ENCODE results near the gene ARHGAP21. TPM values are rescaled to one million over a fixed set of nuclear protein-coding genes. Genes with fewer than 3 reads are reported as not detected.

Gene ARHGAP21
- polyA plus RNA-seq, 2 of the 4 experiments (the other 2 are of a cell fraction) = 30.5 to 84.4 TPM

- FAIRE-seq (no peak), DNase-seq (ENCODE audit: low read depth in 1 of 2, low spot score in 1 of 2) (no peak), ATAC-seq (no peak)
- CTCF ChIA-PET = interaction anchor here (1.0 to 1.1 kb wide), 4 partner anchors 15 to 104 kb away, joined by 3 read pairs; no protein-coding TSS in a partner anchor
- POLR2A ChIA-PET = no interaction called here
- H3K4me1 ChIP-seq = peaks cover 40% of the 10 kb centered on the region
- no peak overlapping the region for H3K4me2 ChIP-seq
- H3K9me3 ChIP-seq = no peaks in the 10 kb centered on the region
- H3K4me3 ChIP-seq = no peak overlapping the region
- H3K27ac ChIP-seq = no peak overlapping the region
- 93% methylated on average over 5 of the region's 5 CpGs for WGBS (ENCODE audit: missing lambda C conversion rate)
- TF ChIP-seq EHF (CRISPR knock-in tag; IDR thresholded peaks at IDR 0.05) = no peak
- TF ChIP-seq MAFK (IDR thresholded peaks at IDR 0.05; ENCODE audit: partially characterized antibody) = no peak
- TF ChIP-seq RNF2 (IDR thresholded peaks at IDR 0.05; ENCODE audit: borderline replicate concordance, low read depth) = no peak
- TF ChIP-seq MAZ (IDR thresholded peaks at IDR 0.05; ENCODE audit: borderline replicate concordance, low read depth, low read length) = no peak
- TF ChIP-seq, protein P1, sequence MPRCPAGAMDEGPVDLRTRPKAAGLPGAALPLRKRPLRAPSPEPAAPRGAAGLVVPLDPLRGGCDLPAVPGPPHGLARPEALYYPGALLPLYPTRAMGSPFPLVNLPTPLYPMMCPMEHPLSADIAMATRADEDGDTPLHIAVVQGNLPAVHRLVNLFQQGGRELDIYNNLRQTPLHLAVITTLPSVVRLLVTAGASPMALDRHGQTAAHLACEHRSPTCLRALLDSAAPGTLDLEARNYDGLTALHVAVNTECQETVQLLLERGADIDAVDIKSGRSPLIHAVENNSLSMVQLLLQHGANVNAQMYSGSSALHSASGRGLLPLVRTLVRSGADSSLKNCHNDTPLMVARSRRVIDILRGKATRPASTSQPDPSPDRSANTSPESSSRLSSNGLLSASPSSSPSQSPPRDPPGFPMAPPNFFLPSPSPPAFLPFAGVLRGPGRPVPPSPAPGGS (IDR thresholded peaks at IDR 0.05) = no peak
- TF ChIP-seq CHD4 (IDR thresholded peaks at IDR 0.05; ENCODE audit: borderline replicate concordance) = no peak
Measured at GRCh38 chr10:24703700-24704099, 20.0 kb downstream of the ARHGAP21 start.

GRCh38 chr10:24701447-24701846, 22.2 kb downstream of the ARHGAP21 start:
- FAIRE-seq (no peak), DNase-seq (ENCODE audit: low read depth in 1 of 2, low spot score in 1 of 2) (no peak), ATAC-seq (peak in 1 of 2 experiments; percentile 33; a peak in 2 of 6 replicates)
- Histone ChIP-seq H3K27ac (no peak overlapping the region), H3K4me1 (peaks cover 21% of the 10 kb centered on the region), H3K4me2 (no peak overlapping the region), H3K9me3 (no peaks in the 10 kb centered on the region), H3K4me3 (no peak overlapping the region)
- WGBS (ENCODE audit: missing lambda C conversion rate) = 95% methylated on average over 3 of the region's 3 CpGs
- POLR2A ChIA-PET = no interaction called here
- CTCF ChIA-PET = interaction anchor here (1.1 to 1.7 kb wide), 2 partner anchors 14 to 59 kb away, joined by 4 to 5 read pairs; no protein-coding TSS in a partner anchor
- no peak for TF ChIP-seq HMGXB4 (CRISPR knock-in tag; IDR thresholded peaks at IDR 0.05; ENCODE audit: borderline replicate concordance)
- no peak for TF ChIP-seq JUN (IDR thresholded peaks at IDR 0.05)
- no peak for TF ChIP-seq RFX5 (IDR thresholded peaks at IDR 0.05)
- TF ChIP-seq KDM1A (IDR thresholded peaks at IDR 0.05; ENCODE audit: low read depth) = no peak
- TF ChIP-seq PBX3 (IDR thresholded peaks at IDR 0.05) = no peak
- TF ChIP-seq JUNB (IDR thresholded peaks at IDR 0.05) = no peak
- no peak for TF ChIP-seq CBX8 (IDR thresholded peaks at IDR 0.05)
- TF ChIP-seq TP53 (CRISPR knock-in tag; IDR thresholded peaks at IDR 0.05) = no peak
- TF ChIP-seq POLR2AphosphoS2 (conservative IDR thresholded peaks at IDR 0.05; ENCODE audit: low read length) = no peak
- TF ChIP-seq HOXB5 (CRISPR knock-in tag; IDR thresholded peaks at IDR 0.05) = no peak
- TF ChIP-seq FOSL2 (IDR thresholded peaks at IDR 0.05) = no peak
- no peak for TF ChIP-seq FOSL2 (CRISPR knock-in tag; IDR thresholded peaks at IDR 0.05)
- TF ChIP-seq GATA3 (IDR thresholded peaks at IDR 0.05; ENCODE audit: borderline replicate concordance) = no peak
- TF ChIP-seq ZSCAN20 (CRISPR knock-in tag; IDR thresholded peaks at IDR 0.05) = no peak
- TF ChIP-seq CHD4 (IDR thresholded peaks at IDR 0.05; ENCODE audit: borderline replicate concordance) = no peak
- TF ChIP-seq KDM5A (IDR thresholded peaks at IDR 0.05) = no peak
- no peak for TF ChIP-seq MAX (IDR thresholded peaks at IDR 0.05)
- TF ChIP-seq CHD2 (IDR thresholded peaks at IDR 0.05; ENCODE audit: low read length, partially characterized antibody) = no peak
- no peak for TF ChIP-seq HEYL (CRISPR knock-in tag; IDR thresholded peaks at IDR 0.05)

Data from A549 (cell line).